ENCODE results near the gene THSD4. TPM values are rescaled to one million over a fixed set of nuclear protein-coding genes. Genes with fewer than 3 reads are reported as not detected.
"Not testable (repeated sequence)": the region's sequence is repeated elsewhere in the genome, so short reads cannot be mapped to it uniquely, and the experiment has no call there.

Gene THSD4
- total RNA-seq, 5 donors from 2014 or later (not counting 1 experiment from before 2014, with no cell fraction given): 0.03 to 0.23 (median 0.18) TPM; not detected in 2

DNA sequence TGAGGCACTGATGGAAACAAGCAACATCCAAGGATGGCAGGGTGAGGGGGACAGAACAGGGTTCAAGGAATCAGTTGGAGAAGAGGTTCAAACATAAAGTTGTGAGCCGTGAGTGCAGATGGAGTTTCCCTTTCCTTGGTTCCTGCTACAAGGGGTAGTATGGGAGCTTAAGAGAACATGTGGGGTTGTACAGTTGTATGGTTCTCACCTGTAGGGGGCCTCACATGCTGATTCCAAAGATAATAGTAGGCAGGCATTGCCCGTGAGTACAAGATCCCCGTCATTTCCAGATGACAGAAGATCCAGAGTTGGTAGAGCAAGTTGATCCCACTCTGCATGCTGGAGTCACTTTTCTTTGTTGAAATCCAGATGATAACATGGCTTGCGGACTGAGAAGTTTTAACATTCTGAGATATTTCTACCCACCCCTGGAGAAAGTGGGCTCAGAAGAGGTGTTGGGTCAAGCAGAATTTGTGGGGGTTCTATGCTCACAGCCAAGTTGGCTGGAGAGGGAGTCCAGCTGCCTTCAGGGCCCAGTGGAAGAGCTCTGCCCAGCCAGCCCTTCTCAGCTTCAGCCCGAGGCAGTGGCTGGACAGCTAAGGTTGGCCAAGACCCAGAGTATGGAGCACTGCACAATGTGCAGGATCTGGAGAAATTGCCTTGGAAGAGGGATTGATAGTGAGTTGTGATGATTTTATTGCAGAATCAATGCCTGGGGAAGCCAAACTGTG lies 141.8 kb downstream of the THSD4 start:
- H3K27ac ChIP-seq (ENCODE audit: low read length): no peak overlapping the region
- H3K4me3 Mint-ChIP-seq: no peak overlapping the region
- no peaks in the 10 kb centered on the region for H3K4me1 Mint-ChIP-seq
- H3K9me3 Mint-ChIP-seq: no peaks in the 10 kb centered on the region
- H3K4me1 ChIP-seq (ENCODE audit: control insufficient read depth in 1 of 2, extremely low read depth in 1 of 2, insufficient read depth in 2 of 2, low read length in 2 of 2): no peaks in the 10 kb centered on the region
- H3K36me3 Mint-ChIP-seq: no peaks in the 10 kb centered on the region
- POLR2A ChIA-PET: interaction anchor here in 1 of 2 donors (0.5 kb wide), 1 partner anchor 27 kb away, joined by 3 read pairs; no protein-coding TSS in a partner anchor
- H3K4me3 ChIP-seq (ENCODE audit: control insufficient read depth in 1 of 2, extremely low read depth in 1 of 2, low read length in 1 of 2): no peak overlapping the region
- CTCF ChIA-PET: no interaction called here
- H3K36me3 ChIP-seq (ENCODE audit: control insufficient read depth in 2 of 2, extremely low read depth in 1 of 2, insufficient read depth in 1 of 2, low read length in 1 of 2): no peaks in the 10 kb centered on the region
- H3K27ac Mint-ChIP-seq: no peak overlapping the region
- H3K27me3 Mint-ChIP-seq: peaks cover 9 to 15% of the 10 kb centered on the region in 2 donors
- ATAC-seq (replicated peaks in 1 of 4) (no peak), DNase-seq (no peak)
- WGBS (ENCODE audit: insufficient coverage): 89% methylated on average over 4 of the region's 5 CpGs
- peaks cover 0 to 6% of the 10 kb centered on the region in 2 experiments for H3K27me3 ChIP-seq (replicated peaks in 1 of 2; ENCODE audit: control insufficient read depth in 2 of 2, extremely low read depth in 1 of 2, insufficient read depth in 2 of 2, low read length in 1 of 2)
- H3K9me3 ChIP-seq: no peaks in the 10 kb centered on the region

DNA sequence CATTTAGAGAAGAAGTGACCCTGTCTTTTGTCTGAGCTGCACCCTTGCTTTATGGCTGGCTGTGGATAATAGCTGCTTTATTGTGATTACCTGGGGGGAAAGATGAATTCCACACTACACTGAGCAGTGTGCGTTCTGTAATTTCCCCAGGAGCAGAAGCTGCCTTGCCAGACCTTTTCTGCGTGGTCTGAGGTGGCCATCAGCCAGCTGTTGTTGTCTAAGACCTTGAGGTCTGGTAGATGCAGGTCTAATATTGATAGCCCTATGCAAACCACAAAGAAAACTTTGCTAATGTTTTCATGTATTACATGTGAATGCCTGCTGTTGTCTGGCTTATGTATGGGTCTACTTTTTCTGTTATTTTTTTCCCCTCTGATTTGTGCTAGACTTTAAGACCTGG lies 144.6 kb downstream of the THSD4 start:
- Histone ChIP-seq H3K4me1 (ENCODE audit: control insufficient read depth in 1 of 2, extremely low read depth in 1 of 2, insufficient read depth in 2 of 2, low read length in 2 of 2) (no peaks in the 10 kb centered on the region), H3K27me3 (replicated peaks in 1 of 2; ENCODE audit: control insufficient read depth in 2 of 2, extremely low read depth in 1 of 2, insufficient read depth in 2 of 2, low read length in 1 of 2) (peaks cover 0 to 9% of the 10 kb centered on the region in 2 experiments), H3K9me3 (no peaks in the 10 kb centered on the region), H3K4me3 (ENCODE audit: control insufficient read depth in 1 of 2, extremely low read depth in 1 of 2, low read length in 1 of 2) (no peak overlapping the region), H3K27ac (ENCODE audit: low read length) (no peak overlapping the region), H3K36me3 (ENCODE audit: control insufficient read depth in 2 of 2, extremely low read depth in 1 of 2, insufficient read depth in 1 of 2, low read length in 1 of 2) (no peaks in the 10 kb centered on the region)
- ChIA-PET POLR2A (no interaction called here), CTCF (no interaction called here)
- no CpG with 5 or more reads among the region's 2 CpGs for WGBS (ENCODE audit: insufficient coverage)
- ATAC-seq (replicated peaks in 1 of 4): no peak
- Mint-ChIP-seq H3K4me3 (no peak overlapping the region), H3K9me3 (peaks cover 0 to 11% (median 2%) of the 10 kb centered on the region in 3 donors), H3K27ac (no peak overlapping the region), H3K36me3 (no peaks in the 10 kb centered on the region), H3K4me1 (no peaks in the 10 kb centered on the region), H3K27me3 (peaks cover 16 to 27% of the 10 kb centered on the region in 2 donors)
- no peak for DNase-seq

DNA sequence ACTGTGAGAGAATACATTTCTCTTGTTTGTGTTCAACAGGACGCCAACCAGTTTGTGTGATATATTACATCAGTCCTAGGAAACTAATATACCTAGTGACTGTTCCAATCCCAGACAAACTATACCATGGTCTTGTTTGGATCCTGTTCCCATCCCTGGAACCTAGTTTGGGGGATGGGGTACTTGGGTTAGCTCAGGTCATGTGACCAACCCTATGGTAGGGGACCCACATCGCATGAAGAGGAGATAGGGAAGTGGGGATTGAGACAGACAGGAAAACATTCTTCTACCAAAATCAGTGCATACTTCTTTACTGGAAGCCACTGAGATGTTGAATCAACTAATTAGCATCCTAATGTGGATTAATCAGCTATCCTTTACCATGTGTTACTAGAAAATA lies 146.1 kb downstream of the THSD4 start:
- no peaks in the 10 kb centered on the region for H3K4me1 ChIP-seq (ENCODE audit: control insufficient read depth in 1 of 2, extremely low read depth in 1 of 2, insufficient read depth in 2 of 2, low read length in 2 of 2)
- ATAC-seq (replicated peaks in 1 of 4) (no peak), DNase-seq (no peak)
- no peak overlapping the region for H3K27ac ChIP-seq (ENCODE audit: low read length)
- WGBS (ENCODE audit: insufficient coverage): no CpG with 5 or more reads among the region's 2 CpGs
- H3K27me3 ChIP-seq (replicated peaks in 1 of 2; ENCODE audit: control insufficient read depth in 2 of 2, extremely low read depth in 1 of 2, insufficient read depth in 2 of 2, low read length in 1 of 2): peaks cover 0 to 14% of the 10 kb centered on the region in 2 experiments
- H3K36me3 Mint-ChIP-seq: no peaks in the 10 kb centered on the region
- POLR2A ChIA-PET: no interaction called here
- CTCF ChIA-PET: no interaction called here
- H3K27me3 Mint-ChIP-seq: peaks cover 16 to 27% of the 10 kb centered on the region in 2 donors
- no peaks in the 10 kb centered on the region for H3K9me3 ChIP-seq
- no peak overlapping the region for H3K4me3 Mint-ChIP-seq
- no peak overlapping the region for H3K4me3 ChIP-seq (ENCODE audit: control insufficient read depth in 1 of 2, extremely low read depth in 1 of 2, low read length in 1 of 2)
- H3K27ac Mint-ChIP-seq: no peak overlapping the region
- H3K36me3 ChIP-seq (ENCODE audit: control insufficient read depth in 2 of 2, extremely low read depth in 1 of 2, insufficient read depth in 1 of 2, low read length in 1 of 2): no peaks in the 10 kb centered on the region
- H3K9me3 Mint-ChIP-seq: peaks cover 0 to 11% (median 2%) of the 10 kb centered on the region in 3 donors
- no peaks in the 10 kb centered on the region for H3K4me1 Mint-ChIP-seq

DNA sequence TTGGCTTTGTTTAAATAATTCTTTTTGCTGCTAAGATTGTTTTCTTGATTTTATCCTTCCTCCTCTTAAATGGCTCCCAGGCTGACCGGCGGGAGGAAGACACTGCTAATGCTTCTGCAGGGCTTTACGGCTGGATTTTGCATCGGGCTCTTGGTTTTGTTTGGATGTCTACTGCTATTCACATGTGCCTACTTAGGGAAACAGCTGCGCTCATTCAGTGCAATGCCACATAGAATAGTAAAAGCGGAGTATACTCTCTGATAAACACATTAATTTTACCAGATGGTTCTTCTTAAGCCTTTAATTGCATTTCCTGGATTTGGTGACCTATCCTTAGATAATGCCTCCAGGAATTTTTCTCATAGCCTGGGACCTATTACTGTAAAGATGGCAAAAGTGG lies 146.6 kb downstream of the THSD4 start:
- Mint-ChIP-seq H3K4me1 (no peaks in the 10 kb centered on the region), H3K36me3 (no peaks in the 10 kb centered on the region), H3K4me3 (no peak overlapping the region), H3K9me3 (peaks cover 0 to 11% (median 2%) of the 10 kb centered on the region in 3 donors), H3K27ac (no peak overlapping the region), H3K27me3 (peaks cover 18 to 22% of the 10 kb centered on the region in 2 donors)
- H3K4me3 ChIP-seq (ENCODE audit: control insufficient read depth in 1 of 2, extremely low read depth in 1 of 2, low read length in 1 of 2): no peak overlapping the region
- no peak for ATAC-seq (replicated peaks in 1 of 4)
- WGBS (ENCODE audit: insufficient coverage): 58% methylated on average over 2 of the region's 6 CpGs
- DNase-seq: no peak
- CTCF ChIA-PET: no interaction called here
- H3K9me3 ChIP-seq: no peaks in the 10 kb centered on the region
- no peak overlapping the region for H3K27ac ChIP-seq (ENCODE audit: low read length)
- peaks cover 0 to 14% of the 10 kb centered on the region in 2 experiments for H3K27me3 ChIP-seq (replicated peaks in 1 of 2; ENCODE audit: control insufficient read depth in 2 of 2, extremely low read depth in 1 of 2, insufficient read depth in 2 of 2, low read length in 1 of 2)
- H3K36me3 ChIP-seq (ENCODE audit: control insufficient read depth in 2 of 2, extremely low read depth in 1 of 2, insufficient read depth in 1 of 2, low read length in 1 of 2): no peaks in the 10 kb centered on the region
- POLR2A ChIA-PET: no interaction called here
- no peaks in the 10 kb centered on the region for H3K4me1 ChIP-seq (ENCODE audit: control insufficient read depth in 1 of 2, extremely low read depth in 1 of 2, insufficient read depth in 2 of 2, low read length in 2 of 2)

DNA sequence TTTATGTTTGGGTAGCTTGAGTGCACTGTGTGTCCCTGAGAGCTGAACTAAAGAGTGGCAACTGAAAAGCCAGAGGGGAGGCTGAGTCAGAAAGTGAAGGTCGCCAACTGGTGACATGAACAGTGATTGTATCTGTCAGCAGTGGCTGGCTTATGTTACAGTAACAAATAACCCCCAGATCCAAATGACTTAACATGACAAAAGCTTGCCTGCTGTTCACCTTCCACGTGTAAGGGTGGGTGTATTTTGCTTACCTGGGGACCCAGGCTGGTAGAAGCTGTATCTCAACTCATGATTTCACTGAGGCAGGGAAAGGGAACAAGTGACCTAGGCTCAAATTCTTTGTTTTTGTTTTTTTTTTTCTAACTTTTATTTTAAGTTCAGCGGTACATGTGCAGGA lies 147.3 kb downstream of the THSD4 start:
- 60% methylated on average over 1 of the region's 3 CpGs for WGBS (ENCODE audit: insufficient coverage)

DNA sequence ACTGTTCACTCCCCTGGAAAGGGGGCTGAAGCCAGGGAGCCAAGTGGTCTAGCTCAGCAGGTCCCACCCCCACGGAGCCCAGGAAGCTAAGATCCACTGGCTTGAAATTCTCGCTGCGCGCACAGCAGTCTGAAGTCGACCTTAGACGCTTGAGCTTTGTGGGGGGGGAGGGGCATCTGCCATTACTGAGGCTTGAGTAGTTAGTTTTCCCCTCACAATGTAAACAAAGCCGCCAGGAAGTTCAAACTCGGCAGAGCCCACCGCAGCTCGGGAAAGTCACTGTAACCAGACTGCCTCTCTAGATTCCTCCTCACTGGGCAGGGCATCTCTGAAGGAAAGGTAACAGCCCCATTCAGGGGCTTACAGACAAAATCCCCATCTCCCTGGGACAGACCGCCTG lies 150.3 kb downstream of the THSD4 start:
- DNase-seq; H3K27ac ChIP-seq (ENCODE audit: low read length); H3K36me3 Mint-ChIP-seq; POLR2A ChIA-PET; H3K4me1 ChIP-seq (ENCODE audit: control insufficient read depth in 1 of 2, extremely low read depth in 1 of 2, insufficient read depth in 2 of 2, low read length in 2 of 2); H3K4me3 ChIP-seq (ENCODE audit: control insufficient read depth in 1 of 2, extremely low read depth in 1 of 2, low read length in 1 of 2); ATAC-seq (replicated peaks in 1 of 4); H3K36me3 ChIP-seq (ENCODE audit: control insufficient read depth in 2 of 2, extremely low read depth in 1 of 2, insufficient read depth in 1 of 2, low read length in 1 of 2); CTCF ChIA-PET; H3K27ac Mint-ChIP-seq; H3K4me3 Mint-ChIP-seq; H3K9me3 ChIP-seq; H3K4me1 Mint-ChIP-seq: not testable (repeated sequence)
- 82% methylated on average over 5 of the region's 11 CpGs for WGBS (ENCODE audit: insufficient coverage)
- H3K9me3 Mint-ChIP-seq: peaks cover 2 to 15% (median 9%) of the 10 kb centered on the region in 3 donors
- H3K27me3 ChIP-seq (replicated peaks in 1 of 2; ENCODE audit: control insufficient read depth in 2 of 2, extremely low read depth in 1 of 2, insufficient read depth in 2 of 2, low read length in 1 of 2): peaks cover 0 to 13% of the 10 kb centered on the region in 2 experiments
- peaks cover 25 to 29% of the 10 kb centered on the region in 2 donors for H3K27me3 Mint-ChIP-seq

More for the DNA sequence above, 147.3 kb downstream of the THSD4 start:
- no peak for DNase-seq
- Mint-ChIP-seq H3K27me3 (peaks cover 20 to 27% of the 10 kb centered on the region in 2 donors), H3K9me3 (peaks cover 0 to 14% (median 2%) of the 10 kb centered on the region in 3 donors), H3K4me3 (no peak overlapping the region), H3K36me3 (no peaks in the 10 kb centered on the region), H3K4me1 (no peaks in the 10 kb centered on the region), H3K27ac (no peak overlapping the region)
- ChIA-PET POLR2A (no interaction called here), CTCF (no interaction called here)
- Histone ChIP-seq H3K4me3 (ENCODE audit: control insufficient read depth in 1 of 2, extremely low read depth in 1 of 2, low read length in 1 of 2) (no peak overlapping the region), H3K36me3 (ENCODE audit: control insufficient read depth in 2 of 2, extremely low read depth in 1 of 2, insufficient read depth in 1 of 2, low read length in 1 of 2) (no peaks in the 10 kb centered on the region), H3K27ac (ENCODE audit: low read length) (no peak overlapping the region), H3K27me3 (replicated peaks in 1 of 2; ENCODE audit: control insufficient read depth in 2 of 2, extremely low read depth in 1 of 2, insufficient read depth in 2 of 2, low read length in 1 of 2) (peaks cover 0 to 14% of the 10 kb centered on the region in 2 experiments), H3K4me1 (ENCODE audit: control insufficient read depth in 1 of 2, extremely low read depth in 1 of 2, insufficient read depth in 2 of 2, low read length in 2 of 2) (no peaks in the 10 kb centered on the region), H3K9me3 (no peaks in the 10 kb centered on the region)
- ATAC-seq (replicated peaks in 1 of 4): no peak

Data from T-cell (primary cell).